Upper lobe of left lung (tissue), 6 donors: ENCODE data around the gene SLC16A9. TPM values are rescaled to one million over a fixed set of nuclear protein-coding genes. Genes with fewer than 3 reads are reported as not detected.

ENCODE experiments used
- ATAC-seq, 2 donors: fragments of 200-7000 bp; cut with Tn5 transposase; one replicate each; pipeline ENCODE4 v1.9.1; 2022; ENCODE audit warnings: mild to moderate bottlenecking in 2 of 2, moderate library complexity in 2 of 2; ENCODE audit not compliant: low FRiP score in 2 of 2
- DNase-seq, 2 donors: peaks; one replicate each; pipeline ENCODE4 v3.0.0-alpha.2; 2019 to 2020
- H3K27ac ChIP-seq, 4 donors: fragments of 200-600 bp; sonication (generic); one replicate each; pipeline ENCODE4 v1.5.1; 2016 to 2019
- H3K27me3 ChIP-seq, 4 donors: fragments of 200-600 bp; sonication (generic); one replicate each; pipeline ENCODE4 v1.5.1; 2017 to 2019
- H3K36me3 ChIP-seq, 4 donors: fragments of 200-600 bp; sonication (generic); one replicate each; pipeline ENCODE4 v1.5.1; 2016 to 2019
- H3K4me1 ChIP-seq, 4 donors: fragments of 200-600 bp; sonication (generic); one replicate each; pipeline ENCODE4 v1.5.1; 2018 to 2019
- H3K4me3 ChIP-seq, 4 donors: fragments of 200-600 bp; sonication (generic); one replicate each; pipeline ENCODE4 v1.5.1; 2017 to 2019; ENCODE audit warnings: mild to moderate bottlenecking in 2 of 4, moderate library complexity in 1 of 4
- H3K9me3 ChIP-seq, 4 donors: fragments of 200-600 bp; sonication (generic); one replicate each; pipeline ENCODE4 v1.5.1; 2018 to 2019
- EP300 ChIP-seq, 4 donors: sonication (generic); formaldehyde crosslinking; IDR thresholded peaks; one replicate each; pipeline ENCODE4 v1.5.1; 2017; ENCODE audit warnings: antibody characterized with exemption in 4 of 4, control low read depth in 2 of 4
- POLR2A ChIP-seq, 4 donors: fragments of 450-650 bp; IDR thresholded peaks; one replicate each; pipeline ENCODE4 v1.5.1; 2016 to 2017; ENCODE audit warnings: antibody characterized with exemption in 4 of 4, mild to moderate bottlenecking in 2 of 4
- POLR2AphosphoS5 ChIP-seq, 2 donors: sonication (generic); formaldehyde crosslinking; IDR thresholded peaks; one replicate each; pipeline ENCODE4 v1.5.1; 2017; ENCODE audit warnings: antibody characterized with exemption in 2 of 2
- WGBS, 2 donors: methylation state at CpG; one replicate each; pipeline ENCODE4 v1.1.5; 2017 to 2018; 5-methylcytosine and 5-hydroxymethylcytosine counted together
- total RNA-seq, 6 donors: library from RNA; depleted of rRNA in 4 of 6; stranded (reverse); fragments of >200 nt in 4 of 6; gene quantifications; one replicate each; pipeline versions ENCODE4 v1.1.0 to v1.2.1, GENCODE V29; 2016 to 2021
- TF ChIP-seq, protein P1 (sequence below), 6 experiments: fragments of 450-650 bp in 4 of 6; fragments of 200-600 bp in 2 of 6; sonication (generic) in 2 of 6; IDR thresholded peaks; one replicate each; pipeline ENCODE4 v1.5.1; 2016 to 2019; ENCODE audit warnings: antibody characterized with exemption in 6 of 6
- donor health status: DM: no; HTN: no; CAD: no; lungs with moderate emphysema.
- donor health status: DM: no; HTN: yes; CAD: no; lungs with severe emphysema.

SLC16A9 gene
- total RNA-seq, 6 donors from 2014 or later, result 0.79 to 1.1 (median 1.1) TPM; not detected in 2

DNA sequence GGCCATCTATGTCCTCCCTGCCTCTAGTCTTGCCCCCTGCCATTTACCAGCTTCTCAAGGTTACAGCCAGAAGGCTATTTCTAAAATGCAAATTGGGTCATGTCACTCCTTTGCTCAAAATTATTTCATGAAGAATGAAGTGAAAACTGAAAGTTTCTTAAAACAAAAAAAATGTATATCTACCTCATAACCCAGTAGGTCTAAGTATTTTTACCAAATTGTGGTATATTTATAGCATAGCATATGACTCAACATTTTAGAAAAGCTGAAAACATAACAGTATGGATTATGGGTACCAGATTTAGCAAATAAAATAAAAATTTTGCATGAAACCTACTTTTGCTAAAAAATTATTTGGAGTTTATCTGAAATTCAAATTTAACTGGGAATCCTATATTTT lies 78.4 kb downstream of the SLC16A9 start:
- H3K4me1 ChIP-seq, result no peaks in the 10 kb centered on the region
- TF ChIP-seq, protein P1, sequence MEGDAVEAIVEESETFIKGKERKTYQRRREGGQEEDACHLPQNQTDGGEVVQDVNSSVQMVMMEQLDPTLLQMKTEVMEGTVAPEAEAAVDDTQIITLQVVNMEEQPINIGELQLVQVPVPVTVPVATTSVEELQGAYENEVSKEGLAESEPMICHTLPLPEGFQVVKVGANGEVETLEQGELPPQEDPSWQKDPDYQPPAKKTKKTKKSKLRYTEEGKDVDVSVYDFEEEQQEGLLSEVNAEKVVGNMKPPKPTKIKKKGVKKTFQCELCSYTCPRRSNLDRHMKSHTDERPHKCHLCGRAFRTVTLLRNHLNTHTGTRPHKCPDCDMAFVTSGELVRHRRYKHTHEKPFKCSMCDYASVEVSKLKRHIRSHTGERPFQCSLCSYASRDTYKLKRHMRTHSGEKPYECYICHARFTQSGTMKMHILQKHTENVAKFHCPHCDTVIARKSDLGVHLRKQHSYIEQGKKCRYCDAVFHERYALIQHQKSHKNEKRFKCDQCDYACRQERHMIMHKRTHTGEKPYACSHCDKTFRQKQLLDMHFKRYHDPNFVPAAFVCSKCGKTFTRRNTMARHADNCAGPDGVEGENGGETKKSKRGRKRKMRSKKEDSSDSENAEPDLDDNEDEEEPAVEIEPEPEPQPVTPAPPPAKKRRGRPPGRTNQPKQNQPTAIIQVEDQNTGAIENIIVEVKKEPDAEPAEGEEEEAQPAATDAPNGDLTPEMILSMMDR (IDR thresholded peaks at IDR 0.05), result no peak
- no peak for TF ChIP-seq POLR2AphosphoS5 (IDR thresholded peaks at IDR 0.05)
- no peak for TF ChIP-seq EP300 (IDR thresholded peaks at IDR 0.05)
- no peak for TF ChIP-seq POLR2A (IDR thresholded peaks at IDR 0.05)
- DNase-seq, result no peak
- H3K27ac ChIP-seq, result no peak overlapping the region
- H3K4me3 ChIP-seq, result no peak overlapping the region
- no peak for ATAC-seq
- no peaks in the 10 kb centered on the region for H3K27me3 ChIP-seq
- H3K9me3 ChIP-seq, result no peaks in the 10 kb centered on the region
- no peaks in the 10 kb centered on the region for H3K36me3 ChIP-seq

DNA sequence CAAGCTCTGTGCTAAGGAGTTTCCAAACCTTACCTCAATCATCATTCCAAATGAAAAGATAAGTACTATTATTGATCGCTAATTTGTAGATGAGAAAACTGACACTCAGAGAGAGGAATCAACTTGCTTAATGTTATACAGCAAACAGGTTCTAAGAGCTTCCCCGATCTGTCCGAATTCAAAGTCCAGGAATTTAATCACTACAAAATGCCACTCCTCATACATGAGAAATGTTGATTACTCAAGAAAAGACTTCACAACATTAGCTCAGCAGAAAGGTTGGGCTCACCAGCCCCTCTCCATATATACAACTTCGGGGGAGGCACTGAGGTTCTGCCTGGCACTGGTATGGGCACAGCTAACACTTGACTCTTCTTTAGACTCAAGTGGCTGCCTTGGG lies 80.7 kb downstream of the SLC16A9 start:
- DNase-seq (no peak), ATAC-seq (no peak)
- H3K36me3 ChIP-seq, result no peaks in the 10 kb centered on the region
- no peak overlapping the region for H3K4me3 ChIP-seq
- WGBS, 2 donors, result 78 to 91% methylated on average over 4 of the region's 4 CpGs
- TF ChIP-seq POLR2AphosphoS5 (IDR thresholded peaks at IDR 0.05) (no peak), POLR2A (IDR thresholded peaks at IDR 0.05) (no peak), EP300 (IDR thresholded peaks at IDR 0.05) (no peak)
- TF ChIP-seq, protein P1 (IDR thresholded peaks at IDR 0.05), result no peak
- H3K9me3 ChIP-seq, result no peaks in the 10 kb centered on the region
- H3K27ac ChIP-seq, result no peak overlapping the region
- H3K27me3 ChIP-seq, result no peaks in the 10 kb centered on the region
- H3K4me1 ChIP-seq, result no peaks in the 10 kb centered on the region

DNA sequence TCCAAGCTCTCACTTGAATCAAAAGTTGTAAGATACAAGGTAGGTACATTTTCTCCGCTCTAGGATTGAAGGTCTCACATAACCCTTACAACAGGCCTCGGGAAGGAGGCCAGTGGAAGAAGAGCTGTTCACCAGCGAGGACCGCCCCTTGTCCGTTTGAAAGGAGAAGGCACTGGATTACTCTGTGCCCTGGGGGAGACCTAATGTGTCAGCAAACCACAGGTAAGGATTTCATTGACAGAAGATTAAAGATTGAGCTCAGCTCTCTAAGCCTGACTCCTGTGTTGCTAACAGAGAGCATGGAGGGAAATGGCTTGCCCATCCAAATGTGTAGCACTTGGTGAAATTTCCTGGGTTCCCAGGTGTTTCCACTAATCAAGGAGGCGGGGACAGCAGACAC lies 81.2 kb downstream of the SLC16A9 start:
- H3K27ac ChIP-seq, result no peak overlapping the region
- TF ChIP-seq EP300 (IDR thresholded peaks at IDR 0.05) (no peak), POLR2A (IDR thresholded peaks at IDR 0.05) (no peak), POLR2AphosphoS5 (IDR thresholded peaks at IDR 0.05) (no peak)
- TF ChIP-seq, protein P1 (IDR thresholded peaks at IDR 0.05), result no peak
- H3K4me3 ChIP-seq, result no peak overlapping the region
- no peaks in the 10 kb centered on the region for H3K9me3 ChIP-seq
- DNase-seq (no peak), ATAC-seq (no peak)
- WGBS, 2 donors, result 65 to 75% methylated on average over 6 of the region's 6 CpGs
- no peaks in the 10 kb centered on the region for H3K27me3 ChIP-seq
- no peaks in the 10 kb centered on the region for H3K4me1 ChIP-seq
- no peaks in the 10 kb centered on the region for H3K36me3 ChIP-seq

DNA sequence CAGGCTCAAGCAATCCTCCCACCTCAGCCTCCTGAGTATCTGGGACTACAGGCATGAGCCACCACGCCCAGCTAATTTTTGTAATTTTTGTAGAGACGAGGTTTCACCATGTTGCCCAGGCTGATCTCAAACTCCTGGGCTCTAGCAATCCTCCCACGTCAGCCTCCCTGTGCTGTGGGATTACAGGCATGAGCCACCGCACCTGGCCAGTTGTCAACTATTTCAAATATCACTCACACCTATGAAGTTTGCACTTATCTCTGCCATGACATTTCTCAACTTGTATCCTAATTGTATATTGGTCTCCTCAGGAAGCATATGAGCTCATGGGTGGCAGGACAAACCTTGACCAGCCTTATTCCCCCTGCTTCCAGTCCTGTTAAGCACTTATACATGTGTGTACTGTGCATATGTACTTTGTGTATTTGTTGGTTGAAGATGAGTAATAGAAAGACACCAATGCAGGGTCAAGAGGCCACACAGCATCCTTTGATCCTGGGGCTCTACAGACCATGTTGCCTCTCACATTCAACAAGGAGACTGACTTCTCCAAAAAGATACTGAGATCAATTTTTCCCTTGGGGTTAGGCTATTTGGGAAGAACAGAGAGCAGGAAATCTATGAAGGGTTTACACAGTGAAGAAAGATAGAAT lies 82.2 kb downstream of the SLC16A9 start:
- Histone ChIP-seq H3K4me1 (no peaks in the 10 kb centered on the region), H3K36me3 (no peaks in the 10 kb centered on the region), H3K9me3 (no peaks in the 10 kb centered on the region), H3K27me3 (no peaks in the 10 kb centered on the region), H3K4me3 (no peak overlapping the region), H3K27ac (no peak overlapping the region)
- no peak for DNase-seq
- no peak for ATAC-seq
- 88 to 92% methylated on average over 4 of the region's 4 CpGs for WGBS, 2 donors
- TF ChIP-seq POLR2AphosphoS5 (IDR thresholded peaks at IDR 0.05), result no peak
- no peak for TF ChIP-seq EP300 (IDR thresholded peaks at IDR 0.05)
- TF ChIP-seq, protein P1 (IDR thresholded peaks at IDR 0.05), result no peak
- TF ChIP-seq POLR2A (IDR thresholded peaks at IDR 0.05), result no peak

DNA sequence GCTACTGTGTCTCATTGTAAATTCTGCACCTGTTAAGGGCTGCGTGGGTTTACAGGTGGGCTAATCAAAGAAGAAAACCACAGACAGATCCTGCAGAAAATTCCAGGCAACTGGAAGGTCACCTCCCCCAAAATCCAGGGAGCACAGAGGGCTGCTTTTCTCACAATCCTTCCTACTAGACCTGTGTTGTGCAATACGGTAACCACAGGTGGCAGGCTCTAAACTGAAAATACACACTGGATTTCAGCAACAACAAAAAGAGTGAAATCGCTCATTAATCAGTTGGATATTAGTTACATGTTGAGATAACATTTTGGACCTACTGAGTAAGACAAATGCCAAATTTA lies 83.2 kb downstream of the SLC16A9 start:
- WGBS, 2 donors, result 62 to 67% methylated on average over 3 of the region's 3 CpGs
- no peak overlapping the region for H3K27ac ChIP-seq
- no peaks in the 10 kb centered on the region for H3K4me1 ChIP-seq
- no peaks in the 10 kb centered on the region for H3K27me3 ChIP-seq
- H3K9me3 ChIP-seq, result no peaks in the 10 kb centered on the region
- no peaks in the 10 kb centered on the region for H3K36me3 ChIP-seq
- DNase-seq, result no peak
- TF ChIP-seq EP300 (IDR thresholded peaks at IDR 0.05) (no peak), POLR2A (IDR thresholded peaks at IDR 0.05) (no peak), POLR2AphosphoS5 (IDR thresholded peaks at IDR 0.05) (no peak)
- TF ChIP-seq, protein P1 (IDR thresholded peaks at IDR 0.05), result no peak
- ATAC-seq, result no peak
- no peak overlapping the region for H3K4me3 ChIP-seq
